ENCODE results near the gene ANKRD63.

The ANKRD63 gene

DNA sequence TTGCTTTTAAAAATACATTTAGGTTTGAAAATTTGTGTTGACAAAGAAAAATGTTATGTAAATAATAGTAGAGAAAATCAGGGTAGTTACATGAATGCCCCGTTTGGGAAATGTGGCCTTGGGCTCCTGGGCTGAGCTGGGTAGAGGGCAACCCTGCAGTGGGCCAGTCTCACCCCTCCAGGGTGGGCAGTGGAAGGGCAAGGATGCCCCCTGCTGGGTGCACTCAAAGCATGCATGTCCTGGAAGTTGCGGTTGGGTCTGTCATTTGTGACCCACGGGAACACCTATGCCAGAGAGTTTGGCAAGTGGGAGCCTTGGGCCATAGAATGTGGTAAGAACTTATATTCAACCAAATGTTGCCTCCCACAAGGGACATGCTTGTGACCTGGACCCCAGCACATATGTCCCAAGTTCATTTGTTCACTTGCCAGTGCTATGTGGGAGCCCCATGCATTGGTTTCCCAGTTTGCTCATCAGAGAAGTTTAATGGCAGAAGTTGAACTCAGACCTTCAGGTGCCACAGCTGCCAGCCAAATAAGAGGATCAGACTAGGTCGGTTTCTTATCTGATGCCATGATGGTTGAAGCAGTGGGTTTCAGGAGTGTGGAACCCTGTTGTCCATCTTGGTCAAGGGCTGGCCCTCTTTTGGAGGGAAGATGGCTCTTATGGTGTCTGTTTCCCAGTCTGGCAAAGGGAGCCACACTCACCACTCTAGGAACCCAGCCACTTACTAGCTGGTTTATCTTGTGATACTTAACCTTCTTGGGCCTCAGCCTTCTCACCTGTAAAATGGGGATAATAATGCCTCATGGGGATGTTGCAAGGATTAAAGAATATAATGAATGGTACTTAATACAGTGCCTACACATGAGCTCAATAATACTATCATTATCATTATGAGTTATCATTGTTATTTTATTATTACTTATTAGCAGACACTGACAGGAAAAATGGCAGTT lies 27.4 kb upstream of the ANKRD63 start:
- TF ChIP-seq JUND (IDR thresholded peaks at IDR 0.05; ENCODE audit: low read depth), result no peak
- in situ Hi-C loops (cut with HindIII; ENCODE audit: low pct_unique_long_range_greater_than_20kb, low sequenced_read_pairs), result no loop called here
- DNase-seq (ENCODE audit: low read depth in 1 of 2, low spot score in 1 of 2), result peak in 1 of 2 experiments; percentile 60

DNA sequence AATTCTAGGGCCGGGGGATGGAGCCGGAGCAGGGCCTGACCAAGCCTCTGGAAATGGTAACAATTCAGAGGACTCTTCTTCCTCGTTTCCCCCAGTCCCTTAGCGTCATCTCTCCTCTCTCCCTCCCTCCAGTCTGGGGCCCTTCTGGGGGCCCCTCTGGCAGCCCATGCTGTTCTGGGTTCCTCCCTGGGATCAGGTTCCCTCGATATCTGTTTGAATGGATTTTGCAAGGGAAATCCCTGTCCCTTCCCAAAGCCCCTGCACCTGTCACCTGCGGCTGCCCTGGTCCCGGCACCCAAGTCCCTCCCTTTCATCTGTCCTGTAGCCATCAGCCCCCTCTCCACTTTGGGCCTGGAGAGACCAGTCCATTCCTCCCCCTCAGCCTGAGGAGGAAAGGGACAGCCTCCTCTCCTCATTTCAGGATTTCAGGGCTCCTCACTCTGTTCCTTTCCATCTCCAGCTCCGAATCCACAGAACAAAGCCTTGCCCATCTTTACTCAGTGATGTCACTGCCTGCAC lies 26.5 kb upstream of the ANKRD63 start:
- no peak for DNase-seq (ENCODE audit: low read depth in 1 of 2, low spot score in 1 of 2)
- in situ Hi-C loops (cut with HindIII; ENCODE audit: low pct_unique_long_range_greater_than_20kb, low sequenced_read_pairs), result no loop called here
- TF ChIP-seq JUND (IDR thresholded peaks at IDR 0.05; ENCODE audit: low read depth), result no peak

DNA sequence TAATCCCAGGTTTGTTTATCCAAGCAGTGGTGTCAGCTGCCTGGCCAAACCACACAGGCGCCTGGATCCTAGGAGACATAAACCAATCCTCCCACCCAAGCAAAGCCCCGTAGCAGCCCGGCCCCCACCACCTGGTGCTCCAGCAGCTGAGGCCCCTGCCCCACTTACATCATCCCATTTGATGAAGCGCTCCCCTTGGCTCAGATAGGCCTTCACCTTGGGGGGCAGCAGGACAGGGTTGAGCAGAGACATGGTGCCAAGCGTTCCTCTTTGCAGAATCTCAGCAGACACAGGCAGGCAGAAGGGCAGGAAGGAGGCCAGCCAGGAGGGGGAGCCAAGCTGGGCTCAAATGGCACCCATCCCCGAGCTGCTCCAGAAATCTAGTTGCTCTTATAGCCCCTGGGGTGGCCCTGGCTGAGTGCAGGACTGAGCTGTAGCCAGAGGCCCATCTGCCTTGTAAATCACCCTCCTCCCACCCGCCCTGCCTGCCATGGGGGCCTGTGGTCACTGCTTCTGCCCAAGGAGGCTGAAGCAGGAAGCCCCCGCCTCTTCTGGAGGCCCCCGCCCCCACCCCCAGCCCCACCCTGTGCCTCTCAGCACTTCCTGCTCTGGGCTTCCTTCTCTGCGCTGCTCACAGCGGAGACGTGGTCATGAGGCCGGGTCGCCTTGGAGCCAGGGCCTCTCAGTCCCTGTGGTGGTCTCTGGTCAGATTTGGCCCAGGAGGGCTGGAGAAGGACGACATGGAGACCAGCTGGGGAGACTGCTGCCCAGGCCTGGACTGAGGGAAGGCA lies 24.8 kb upstream of the ANKRD63 start, which contains the start of gene PLCB2:
Gene PLCB2 (minus strand): TSS at position 515 of the 791 bp plus-strand sequence. CDS start 263 bp downstream, at position 252.
- in situ Hi-C loops (cut with HindIII; ENCODE audit: low pct_unique_long_range_greater_than_20kb, low sequenced_read_pairs), result no loop called here
- DNase-seq (ENCODE audit: low read depth in 1 of 2, low spot score in 1 of 2), result peak in 1 of 2 experiments; percentile 41
- no peak for TF ChIP-seq JUND (IDR thresholded peaks at IDR 0.05; ENCODE audit: low read depth)

DNA sequence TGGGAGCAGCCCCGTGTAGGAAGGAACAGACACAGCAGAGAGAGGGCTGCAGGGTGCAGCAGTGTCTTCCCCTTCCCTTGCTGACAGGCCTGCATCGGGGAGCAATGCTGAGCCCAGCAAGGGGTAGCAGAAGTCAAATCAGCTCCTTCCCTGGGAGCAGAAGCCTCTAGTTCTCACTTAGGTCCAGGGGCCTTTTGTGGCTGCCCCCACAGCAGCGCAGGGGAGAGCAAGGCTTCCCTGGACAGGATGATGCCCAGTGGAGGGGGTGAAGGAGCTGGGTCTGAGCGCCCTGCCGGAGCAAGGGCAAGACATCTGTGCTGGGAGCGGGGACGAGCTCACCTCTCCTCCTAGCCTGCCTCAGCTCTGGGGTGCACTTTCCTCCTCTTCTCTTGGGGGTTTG lies 24.0 kb upstream of the ANKRD63 start:
- DNase-seq (ENCODE audit: low read depth in 1 of 2, low spot score in 1 of 2), result no peak
- TF ChIP-seq JUND (IDR thresholded peaks at IDR 0.05; ENCODE audit: low read depth), result no peak
- in situ Hi-C loops (cut with HindIII; ENCODE audit: low pct_unique_long_range_greater_than_20kb, low sequenced_read_pairs), result no loop called here

DNA sequence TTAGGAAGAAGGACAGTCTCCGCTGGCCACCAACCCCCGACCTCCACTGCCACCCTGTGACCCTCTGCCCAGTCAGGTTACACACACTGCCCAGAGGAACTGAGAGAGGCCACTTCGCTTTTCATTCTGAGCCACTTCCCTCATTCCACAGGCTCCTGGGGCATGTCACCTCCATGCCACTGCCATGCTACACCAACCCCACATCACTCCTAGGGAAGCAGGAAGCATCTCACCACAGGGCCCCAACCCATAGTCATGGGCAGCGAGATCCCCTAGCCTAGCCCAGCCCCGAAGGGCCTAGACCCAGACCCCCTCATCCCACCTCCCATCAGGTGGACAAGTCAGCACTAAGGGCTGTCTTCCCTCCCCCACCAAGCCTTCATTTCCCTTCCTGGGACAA lies 23.5 kb upstream of the ANKRD63 start:
- in situ Hi-C loops (cut with HindIII; ENCODE audit: low pct_unique_long_range_greater_than_20kb, low sequenced_read_pairs), result no loop called here
- no peak for DNase-seq (ENCODE audit: low read depth in 1 of 2, low spot score in 1 of 2)
- TF ChIP-seq JUND (IDR thresholded peaks at IDR 0.05; ENCODE audit: low read depth), result no peak

DNA sequence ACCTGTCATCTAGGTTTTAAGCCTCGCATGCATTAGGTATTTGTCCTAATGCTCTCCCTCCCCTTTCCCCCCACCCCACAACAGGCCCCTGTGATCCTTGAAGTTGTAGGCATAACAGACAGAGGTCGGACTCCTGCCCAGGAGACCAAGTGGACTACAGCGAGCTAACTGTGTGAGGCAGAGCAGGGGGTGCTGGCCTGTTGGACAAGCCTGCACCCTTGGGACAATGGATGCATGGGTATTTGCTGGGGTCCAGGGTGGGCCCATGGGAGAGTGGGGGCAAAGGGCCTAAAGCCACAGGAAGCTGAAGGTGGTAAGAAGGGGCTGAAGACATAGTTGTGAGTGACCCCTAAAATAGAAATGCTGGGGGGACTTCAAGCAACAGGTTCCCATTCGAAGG lies 22.4 kb upstream of the ANKRD63 start:
- DNase-seq (ENCODE audit: low read depth in 1 of 2, low spot score in 1 of 2), result no peak
- no peak for TF ChIP-seq JUND (IDR thresholded peaks at IDR 0.05; ENCODE audit: low read depth)
- in situ Hi-C loops (cut with HindIII; ENCODE audit: low pct_unique_long_range_greater_than_20kb, low sequenced_read_pairs), result no loop called here

DNA sequence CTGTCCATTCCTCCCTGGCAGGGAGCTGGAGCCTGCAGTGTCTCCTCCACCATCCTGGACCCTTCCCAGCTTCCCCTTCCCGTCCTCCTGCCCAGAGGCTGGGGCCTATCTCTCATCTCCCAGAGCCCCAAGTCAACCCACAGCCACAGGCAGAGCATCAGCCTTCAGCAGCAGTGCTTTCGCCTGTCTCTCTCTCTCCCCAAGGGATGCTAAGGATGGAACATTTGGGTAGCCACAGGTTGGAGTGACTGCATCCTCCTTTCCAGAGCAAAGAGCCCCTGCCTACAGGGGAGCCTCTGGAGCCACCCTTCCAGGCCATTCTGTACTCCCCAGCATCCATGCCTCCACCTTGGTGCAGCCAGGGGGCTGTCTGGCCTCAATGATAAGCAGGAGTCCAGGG lies 20.7 kb upstream of the ANKRD63 start:
- no peak for DNase-seq (ENCODE audit: low read depth in 1 of 2, low spot score in 1 of 2)
- in situ Hi-C loops (cut with HindIII; ENCODE audit: low pct_unique_long_range_greater_than_20kb, low sequenced_read_pairs), result no loop called here
- TF ChIP-seq JUND (IDR thresholded peaks at IDR 0.05; ENCODE audit: low read depth), result no peak

DNA sequence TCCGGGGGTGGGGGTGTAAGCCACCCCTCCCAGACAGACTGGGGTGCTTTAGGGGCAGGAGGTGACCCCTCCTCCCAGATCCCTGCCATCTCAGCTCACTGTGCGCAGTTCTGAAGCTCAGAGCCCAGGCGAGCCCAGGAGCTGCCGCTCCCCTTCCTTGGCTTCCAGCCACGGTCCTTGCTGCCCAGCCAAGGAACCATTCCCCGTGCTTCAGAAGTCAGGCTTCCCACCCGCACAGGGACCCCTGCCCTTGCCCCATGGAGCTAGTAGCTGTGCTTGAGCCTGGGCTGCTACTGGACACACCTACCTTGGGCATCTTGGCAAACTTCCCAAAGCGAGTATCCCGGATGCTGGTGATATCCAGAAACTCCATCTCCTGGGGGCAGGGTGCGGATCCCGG lies 20.1 kb upstream of the ANKRD63 start:
- no peak for DNase-seq (ENCODE audit: low read depth in 1 of 2, low spot score in 1 of 2)
- TF ChIP-seq JUND (IDR thresholded peaks at IDR 0.05; ENCODE audit: low read depth), result no peak
- in situ Hi-C loops (cut with HindIII; ENCODE audit: low pct_unique_long_range_greater_than_20kb, low sequenced_read_pairs), result no loop called here

DNA sequence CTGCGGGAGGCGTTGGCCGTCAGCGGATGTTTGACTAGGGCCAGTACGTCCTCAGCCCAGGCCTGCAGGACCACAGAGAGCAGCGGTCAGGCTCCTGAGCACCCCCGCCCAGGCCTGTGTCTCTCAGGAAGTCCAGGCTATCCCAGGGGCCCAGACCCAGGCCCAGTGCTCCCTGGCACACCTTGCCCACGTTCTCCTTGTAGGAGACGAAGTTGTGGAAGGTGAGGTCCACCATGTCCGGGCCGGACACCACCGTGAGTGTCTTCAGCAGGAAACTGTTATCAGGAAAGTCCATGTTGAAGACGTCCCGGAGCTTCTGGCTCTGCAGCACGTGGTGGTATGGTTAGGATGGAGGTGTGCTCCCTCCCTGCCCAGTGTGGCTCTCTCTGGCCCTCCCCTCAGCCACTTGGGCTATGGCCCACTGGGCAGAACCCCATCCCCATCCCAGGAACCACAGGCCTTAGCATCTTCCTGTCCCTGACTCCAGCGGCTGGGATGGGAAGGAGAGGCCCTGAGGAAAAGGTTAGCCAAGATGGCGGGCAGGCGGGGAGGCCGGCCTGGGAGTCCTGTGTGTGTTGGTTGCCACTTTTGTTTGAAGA lies 19.5 kb upstream of the ANKRD63 start:
- in situ Hi-C loops (cut with HindIII; ENCODE audit: low pct_unique_long_range_greater_than_20kb, low sequenced_read_pairs), result no loop called here
- no peak for TF ChIP-seq JUND (IDR thresholded peaks at IDR 0.05; ENCODE audit: low read depth)
- no peak for DNase-seq (ENCODE audit: low read depth in 1 of 2, low spot score in 1 of 2)

DNA sequence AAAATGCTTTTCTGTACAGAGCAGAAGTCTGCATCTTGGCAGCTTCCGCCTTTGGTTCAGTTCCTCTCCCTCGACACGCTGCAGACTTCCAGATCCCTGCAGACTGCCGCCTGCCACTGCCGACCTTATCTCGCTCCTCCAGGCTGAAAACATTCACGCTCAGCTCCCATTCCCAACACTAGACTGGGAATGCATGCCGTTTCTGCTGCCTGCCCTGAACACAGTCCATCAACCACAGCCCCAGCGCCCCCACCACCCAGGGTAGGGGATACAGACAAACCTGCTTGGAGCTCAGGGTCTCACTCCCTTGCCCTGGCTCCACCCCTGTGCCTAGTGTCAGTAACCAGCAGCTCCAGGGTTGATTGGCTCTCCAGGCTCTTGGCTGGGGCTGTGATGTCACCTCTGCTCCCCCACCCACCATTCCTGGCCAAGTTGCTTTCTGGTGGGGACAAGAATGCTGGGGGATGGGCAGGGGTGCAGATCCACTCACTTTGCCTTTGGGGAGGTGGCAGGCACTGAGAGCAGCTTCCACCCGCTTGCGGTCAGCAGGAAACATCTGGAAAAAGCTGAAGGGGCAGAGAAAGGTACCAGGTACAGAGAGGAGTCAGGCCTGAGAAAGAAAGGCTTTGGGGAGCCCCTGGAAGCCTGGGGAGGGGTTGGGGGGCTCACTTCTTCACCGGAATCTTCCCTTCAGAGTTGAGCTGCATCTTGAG lies 18.8 kb upstream of the ANKRD63 start:
- in situ Hi-C loops (cut with HindIII; ENCODE audit: low pct_unique_long_range_greater_than_20kb, low sequenced_read_pairs), result no loop called here
- no peak for DNase-seq (ENCODE audit: low read depth in 1 of 2, low spot score in 1 of 2)
- no peak for TF ChIP-seq JUND (IDR thresholded peaks at IDR 0.05; ENCODE audit: low read depth)

DNA sequence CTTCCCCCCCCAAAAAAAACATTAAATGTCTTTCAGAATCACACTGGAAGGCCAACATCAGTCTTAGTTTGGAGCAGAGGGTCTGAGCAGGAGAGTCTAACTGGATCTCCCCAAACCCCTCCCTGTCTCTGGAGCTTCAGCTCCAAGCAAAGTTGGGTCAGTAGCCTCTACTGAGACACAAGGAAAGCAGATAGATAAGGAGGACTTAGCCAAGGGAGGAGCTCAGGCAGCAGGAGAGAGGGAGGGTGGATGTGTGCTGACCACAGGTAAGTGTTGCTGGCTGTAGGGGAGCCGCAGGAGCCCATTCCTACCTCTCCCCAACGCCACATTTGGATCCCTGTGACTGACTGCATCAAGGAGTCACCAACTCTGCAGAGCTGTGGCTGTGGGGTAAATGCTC lies 17.9 kb upstream of the ANKRD63 start:
- no peak for TF ChIP-seq JUND (IDR thresholded peaks at IDR 0.05; ENCODE audit: low read depth)
- in situ Hi-C loops (cut with HindIII; ENCODE audit: low pct_unique_long_range_greater_than_20kb, low sequenced_read_pairs), result no loop called here
- DNase-seq (ENCODE audit: low read depth in 1 of 2, low spot score in 1 of 2), result no peak

DNA sequence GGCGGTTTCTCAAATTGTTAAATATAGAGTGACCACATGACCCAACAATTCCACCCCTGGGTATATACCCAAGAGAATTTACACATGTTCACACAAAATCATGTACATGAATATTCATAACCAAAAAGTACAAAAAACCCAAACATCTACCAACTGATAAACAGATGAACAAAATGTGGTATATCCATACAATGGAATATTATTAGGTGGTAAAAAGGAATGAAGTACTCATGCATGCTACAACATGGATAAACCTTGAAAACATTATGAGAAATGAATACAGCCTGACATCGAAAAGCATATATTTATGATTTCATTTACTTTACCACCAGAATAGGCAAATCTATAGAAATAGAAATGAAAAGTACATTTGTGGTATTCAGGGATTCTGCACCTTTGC lies 17.5 kb upstream of the ANKRD63 start:
- in situ Hi-C loops (cut with HindIII; ENCODE audit: low pct_unique_long_range_greater_than_20kb, low sequenced_read_pairs), result no loop called here
- TF ChIP-seq JUND (IDR thresholded peaks at IDR 0.05; ENCODE audit: low read depth), result no peak
- no peak for DNase-seq (ENCODE audit: low read depth in 1 of 2, low spot score in 1 of 2)

Measured in T47D (cell line).